Measurements from ENCODE around the gene UPK3BL1.
"Not testable (repeated sequence)": the region's sequence is repeated elsewhere in the genome, so short reads cannot be mapped to it uniquely, and the experiment has no call there.

DNA sequence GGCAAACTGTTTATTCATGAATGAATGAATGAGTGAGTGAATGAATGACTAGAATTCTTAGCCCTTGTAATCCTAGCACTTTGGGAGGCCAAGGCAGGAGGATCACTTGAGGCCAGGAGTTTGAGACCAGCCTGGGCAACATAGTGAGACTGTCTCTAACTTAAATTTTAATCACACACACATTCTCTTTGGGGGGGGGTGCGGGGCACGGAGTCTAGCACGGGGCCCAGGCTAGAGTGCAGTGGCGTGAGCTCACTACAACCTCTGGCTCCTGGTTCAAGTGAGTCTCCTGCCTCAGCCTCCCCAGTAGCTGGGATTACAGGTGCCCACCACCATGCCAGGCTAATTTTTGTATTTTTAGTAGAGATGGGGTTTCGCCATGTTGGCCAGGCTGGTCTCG lies 48.0 kb upstream of the UPK3BL1 start:
- TF ChIP-seq CTCF (IDR thresholded peaks at IDR 0.05; ENCODE audit: low read depth, low read length); EZH2phosphoT487 (IDR thresholded peaks at IDR 0.05; ENCODE audit: low read depth): not testable (repeated sequence)

All from OCI-LY3 (cell line).